Measurements from ENCODE around the gene AOPEP.

Gene AOPEP

GRCh38 chr9:94758880-94759279 lies 32.4 kb downstream of the AOPEP start:
- H3K9me3 ChIP-seq (ENCODE audit: control insufficient read depth in 2 of 2, low read length in 2 of 2): no peaks in the 10 kb centered on the region
- H3K36me3 ChIP-seq (ENCODE audit: control insufficient read depth in 2 of 2, insufficient read depth in 2 of 2, low read length in 2 of 2): peaks cover 4 to 9% of the 10 kb centered on the region in 2 donors
- H3K9ac ChIP-seq (ENCODE audit: low read depth in 1 of 2, low read length in 2 of 2): no peak overlapping the region
- H3K27ac ChIP-seq (ENCODE audit: low read depth in 2 of 2, low read length in 2 of 2): no peak overlapping the region
- no peaks in the 10 kb centered on the region for H3K4me1 ChIP-seq (ENCODE audit: control insufficient read depth in 2 of 2, insufficient read depth in 2 of 2, low read length in 2 of 2)
- no peaks in the 10 kb centered on the region for H3K27me3 ChIP-seq (ENCODE audit: control insufficient read depth in 2 of 2, insufficient read depth in 2 of 2, low read length in 2 of 2)
- no peak overlapping the region for H3K4me3 ChIP-seq (ENCODE audit: low read length in 2 of 2)

- Histone ChIP-seq H3K27me3 (ENCODE audit: control insufficient read depth in 2 of 2, insufficient read depth in 2 of 2, low read length in 2 of 2) (no peaks in the 10 kb centered on the region), H3K27ac (ENCODE audit: low read depth in 2 of 2, low read length in 2 of 2) (no peak overlapping the region), H3K36me3 (ENCODE audit: control insufficient read depth in 2 of 2, insufficient read depth in 2 of 2, low read length in 2 of 2) (peaks cover 4 to 9% of the 10 kb centered on the region in 2 donors), H3K9ac (ENCODE audit: low read depth in 1 of 2, low read length in 2 of 2) (no peak overlapping the region), H3K9me3 (ENCODE audit: control insufficient read depth in 2 of 2, low read length in 2 of 2) (no peaks in the 10 kb centered on the region), H3K4me3 (ENCODE audit: low read length in 2 of 2) (no peak overlapping the region), H3K4me1 (ENCODE audit: control insufficient read depth in 2 of 2, insufficient read depth in 2 of 2, low read length in 2 of 2) (no peaks in the 10 kb centered on the region)
Observed at GRCh38 chr9:94760010-94760409, 33.5 kb downstream of the AOPEP start.

- Histone ChIP-seq H3K4me3 (ENCODE audit: low read length in 2 of 2) (no peak overlapping the region), H3K9ac (ENCODE audit: low read depth in 1 of 2, low read length in 2 of 2) (no peak overlapping the region), H3K27ac (ENCODE audit: low read depth in 2 of 2, low read length in 2 of 2) (no peak overlapping the region), H3K27me3 (ENCODE audit: control insufficient read depth in 2 of 2, insufficient read depth in 2 of 2, low read length in 2 of 2) (no peaks in the 10 kb centered on the region), H3K36me3 (ENCODE audit: control insufficient read depth in 2 of 2, insufficient read depth in 2 of 2, low read length in 2 of 2) (peaks cover 4 to 9% of the 10 kb centered on the region in 2 donors), H3K4me1 (ENCODE audit: control insufficient read depth in 2 of 2, insufficient read depth in 2 of 2, low read length in 2 of 2) (no peaks in the 10 kb centered on the region), H3K9me3 (ENCODE audit: control insufficient read depth in 2 of 2, low read length in 2 of 2) (no peaks in the 10 kb centered on the region)
Observed at GRCh38 chr9:94760660-94761059, 34.2 kb downstream of the AOPEP start.

GRCh38 chr9:94761481-94761880 lies 35.0 kb downstream of the AOPEP start:
- peaks cover 4 to 9% of the 10 kb centered on the region in 2 donors for H3K36me3 ChIP-seq (ENCODE audit: control insufficient read depth in 2 of 2, insufficient read depth in 2 of 2, low read length in 2 of 2)
- no peak overlapping the region for H3K4me3 ChIP-seq (ENCODE audit: low read length in 2 of 2)
- H3K27ac ChIP-seq (ENCODE audit: low read depth in 2 of 2, low read length in 2 of 2): no peak overlapping the region
- H3K9ac ChIP-seq (ENCODE audit: low read depth in 1 of 2, low read length in 2 of 2): no peak overlapping the region
- no peaks in the 10 kb centered on the region for H3K27me3 ChIP-seq (ENCODE audit: control insufficient read depth in 2 of 2, insufficient read depth in 2 of 2, low read length in 2 of 2)
- H3K4me1 ChIP-seq (ENCODE audit: control insufficient read depth in 2 of 2, insufficient read depth in 2 of 2, low read length in 2 of 2): no peaks in the 10 kb centered on the region
- no peaks in the 10 kb centered on the region for H3K9me3 ChIP-seq (ENCODE audit: control insufficient read depth in 2 of 2, low read length in 2 of 2)

GRCh38 chr9:94767331-94768072 lies 41.0 kb downstream of the AOPEP start:
- Histone ChIP-seq H3K9me3 (ENCODE audit: control insufficient read depth in 2 of 2, low read length in 2 of 2) (no peaks in the 10 kb centered on the region), H3K4me1 (ENCODE audit: control insufficient read depth in 2 of 2, insufficient read depth in 2 of 2, low read length in 2 of 2) (no peaks in the 10 kb centered on the region), H3K36me3 (ENCODE audit: control insufficient read depth in 2 of 2, insufficient read depth in 2 of 2, low read length in 2 of 2) (no peaks in the 10 kb centered on the region), H3K27ac (ENCODE audit: low read depth in 2 of 2, low read length in 2 of 2) (no peak overlapping the region), H3K27me3 (ENCODE audit: control insufficient read depth in 2 of 2, insufficient read depth in 2 of 2, low read length in 2 of 2) (no peaks in the 10 kb centered on the region), H3K4me3 (ENCODE audit: low read length in 2 of 2) (no peak overlapping the region), H3K9ac (ENCODE audit: low read depth in 1 of 2, low read length in 2 of 2) (no peak overlapping the region)

- Histone ChIP-seq H3K27ac (ENCODE audit: low read depth in 2 of 2, low read length in 2 of 2) (no peak overlapping the region), H3K4me3 (ENCODE audit: low read length in 2 of 2) (no peak overlapping the region), H3K36me3 (ENCODE audit: control insufficient read depth in 2 of 2, insufficient read depth in 2 of 2, low read length in 2 of 2) (no peaks in the 10 kb centered on the region), H3K9ac (ENCODE audit: low read depth in 1 of 2, low read length in 2 of 2) (no peak overlapping the region), H3K4me1 (ENCODE audit: control insufficient read depth in 2 of 2, insufficient read depth in 2 of 2, low read length in 2 of 2) (no peaks in the 10 kb centered on the region), H3K9me3 (ENCODE audit: control insufficient read depth in 2 of 2, low read length in 2 of 2) (no peaks in the 10 kb centered on the region), H3K27me3 (ENCODE audit: control insufficient read depth in 2 of 2, insufficient read depth in 2 of 2, low read length in 2 of 2) (no peaks in the 10 kb centered on the region)
Observed at GRCh38 chr9:94768766-94769165, 42.3 kb downstream of the AOPEP start.

- Histone ChIP-seq H3K9ac (ENCODE audit: low read depth in 1 of 2, low read length in 2 of 2) (no peak overlapping the region), H3K27me3 (ENCODE audit: control insufficient read depth in 2 of 2, insufficient read depth in 2 of 2, low read length in 2 of 2) (no peaks in the 10 kb centered on the region), H3K9me3 (ENCODE audit: control insufficient read depth in 2 of 2, low read length in 2 of 2) (no peaks in the 10 kb centered on the region), H3K36me3 (ENCODE audit: control insufficient read depth in 2 of 2, insufficient read depth in 2 of 2, low read length in 2 of 2) (no peaks in the 10 kb centered on the region), H3K27ac (ENCODE audit: low read depth in 2 of 2, low read length in 2 of 2) (no peak overlapping the region), H3K4me3 (ENCODE audit: low read length in 2 of 2) (no peak overlapping the region), H3K4me1 (ENCODE audit: control insufficient read depth in 2 of 2, insufficient read depth in 2 of 2, low read length in 2 of 2) (no peaks in the 10 kb centered on the region)
Observed at GRCh38 chr9:94770334-94770733, 43.8 kb downstream of the AOPEP start.

GRCh38 chr9:94771096-94771495 lies 44.6 kb downstream of the AOPEP start:
- Histone ChIP-seq H3K27me3 (ENCODE audit: control insufficient read depth in 2 of 2, insufficient read depth in 2 of 2, low read length in 2 of 2) (no peaks in the 10 kb centered on the region), H3K9ac (ENCODE audit: low read depth in 1 of 2, low read length in 2 of 2) (no peak overlapping the region), H3K27ac (ENCODE audit: low read depth in 2 of 2, low read length in 2 of 2) (no peak overlapping the region), H3K4me3 (ENCODE audit: low read length in 2 of 2) (no peak overlapping the region), H3K9me3 (ENCODE audit: control insufficient read depth in 2 of 2, low read length in 2 of 2) (no peaks in the 10 kb centered on the region), H3K4me1 (ENCODE audit: control insufficient read depth in 2 of 2, insufficient read depth in 2 of 2, low read length in 2 of 2) (no peaks in the 10 kb centered on the region), H3K36me3 (ENCODE audit: control insufficient read depth in 2 of 2, insufficient read depth in 2 of 2, low read length in 2 of 2) (no peaks in the 10 kb centered on the region)

- H3K27ac ChIP-seq (ENCODE audit: low read depth in 2 of 2, low read length in 2 of 2): no peak overlapping the region
- H3K4me1 ChIP-seq (ENCODE audit: control insufficient read depth in 2 of 2, insufficient read depth in 2 of 2, low read length in 2 of 2): no peaks in the 10 kb centered on the region
- H3K9me3 ChIP-seq (ENCODE audit: control insufficient read depth in 2 of 2, low read length in 2 of 2): no peaks in the 10 kb centered on the region
- no peak overlapping the region for H3K9ac ChIP-seq (ENCODE audit: low read depth in 1 of 2, low read length in 2 of 2)
- no peaks in the 10 kb centered on the region for H3K36me3 ChIP-seq (ENCODE audit: control insufficient read depth in 2 of 2, insufficient read depth in 2 of 2, low read length in 2 of 2)
- H3K4me3 ChIP-seq (ENCODE audit: low read length in 2 of 2): no peak overlapping the region
- no peaks in the 10 kb centered on the region for H3K27me3 ChIP-seq (ENCODE audit: control insufficient read depth in 2 of 2, insufficient read depth in 2 of 2, low read length in 2 of 2)
Observed at GRCh38 chr9:94772144-94772543, 45.6 kb downstream of the AOPEP start.

- H3K36me3 ChIP-seq (ENCODE audit: control insufficient read depth in 2 of 2, insufficient read depth in 2 of 2, low read length in 2 of 2): no peaks in the 10 kb centered on the region
- no peak overlapping the region for H3K4me3 ChIP-seq (ENCODE audit: low read length in 2 of 2)
- no peaks in the 10 kb centered on the region for H3K4me1 ChIP-seq (ENCODE audit: control insufficient read depth in 2 of 2, insufficient read depth in 2 of 2, low read length in 2 of 2)
- no peaks in the 10 kb centered on the region for H3K9me3 ChIP-seq (ENCODE audit: control insufficient read depth in 2 of 2, low read length in 2 of 2)
- no peak overlapping the region for H3K9ac ChIP-seq (ENCODE audit: low read depth in 1 of 2, low read length in 2 of 2)
- H3K27ac ChIP-seq (ENCODE audit: low read depth in 2 of 2, low read length in 2 of 2): no peak overlapping the region
- no peaks in the 10 kb centered on the region for H3K27me3 ChIP-seq (ENCODE audit: control insufficient read depth in 2 of 2, insufficient read depth in 2 of 2, low read length in 2 of 2)
Observed at GRCh38 chr9:94772639-94773303, 46.3 kb downstream of the AOPEP start.

Measured in mucosa of rectum (tissue), 2 donors.